Gastrocnemius medialis (tissue), 4 donors: Measurements from ENCODE around the gene COA1. TPM values are rescaled to one million over a fixed set of nuclear protein-coding genes. Genes with fewer than 3 reads are reported as not detected.
"Not testable (repeated sequence)": the region's sequence is repeated elsewhere in the genome, so short reads cannot be mapped to it uniquely, and the experiment has no call there.

ENCODE experiments used
- ATAC-seq, 2 donors: fragments of 150-250 bp; one replicate each; pipeline ENCODE4 v1.9.1; 2016
- DNase-seq, 2 donors: peaks; one replicate each; pipeline ENCODE4 v3.0.0-alpha.2; 2019
- H3K27ac ChIP-seq, 4 donors: fragments of 200-600 bp; sonication (generic); 1 replicate in 1 of 4; 2 replicates in 3 of 4; pipeline ENCODE4 v1.5.1; 2016 to 2018; ENCODE audit warnings: mild to moderate bottlenecking in 2 of 4, moderate library complexity in 1 of 4
- H3K27me3 ChIP-seq, 3 donors: fragments of 200-600 bp; sonication (generic) in 2 of 3; 1 replicate in 1 of 3; 2 replicates in 2 of 3; pipeline versions ENCODE4 v1.5.1 to v1.6.0; 2016 to 2019; ENCODE audit warnings: mild to moderate bottlenecking in 1 of 3, moderate library complexity in 1 of 3
- H3K36me3 ChIP-seq, 2 donors: fragments of 200-600 bp; sonication (generic) in 1 of 2; one replicate each; pipeline ENCODE4 v1.5.1; 2017 to 2018
- H3K4me1 ChIP-seq, 2 donors: fragments of 200-600 bp; sonication (generic) in 1 of 2; one replicate each; pipeline ENCODE4 v1.5.1; 2016 to 2017; ENCODE audit warnings: mild to moderate bottlenecking in 2 of 2
- H3K4me3 ChIP-seq, 4 donors: fragments of 200-600 bp; sonication (generic) in 3 of 4; 1 replicate in 1 of 4; 2 replicates in 3 of 4; pipeline ENCODE4 v1.5.1; 2016 to 2019; ENCODE audit warnings: mild to moderate bottlenecking in 2 of 4
- H3K9me3 ChIP-seq, 3 donors: fragments of 200-600 bp; sonication (generic) in 2 of 3; 1 replicate in 1 of 3; 2 replicates in 2 of 3; pipeline ENCODE4 v1.5.1; 2016 to 2019
- POLR2A ChIP-seq, 2 donors: fragments of 450-650 bp; IDR thresholded peaks; one replicate each; pipeline ENCODE4 v1.6.1; 2017; ENCODE audit warnings: antibody characterized with exemption in 2 of 2, mild to moderate bottlenecking in 2 of 2, moderate library complexity in 2 of 2
- in situ Hi-C, 4 donors: fragments of 200-750 bp; cut with MboI; loops; one replicate each; pipeline versions ENCODE4 v1.15.0 to v1.8.0; 2017; ENCODE audit warnings: low sequenced_read_pairs in 4 of 4
- intact Hi-C: fragments of 100-400 bp; cut with DNase I; formaldehyde crosslinking; loops from one replicate; pipeline ENCODE4 v1.15.1; 2023; ENCODE audit warnings: low total_unique reads
- total RNA-seq, 4 donors: library from RNA; depleted of rRNA; stranded (reverse); fragments of >200 nt; gene quantifications; one replicate each; pipeline versions ENCODE4 v1.1.0 to v1.2.3, GENCODE V29; 2016
- TF ChIP-seq, protein P1 (sequence below), 5 experiments: fragments of 450-650 bp in 3 of 5; fragments of 200-600 bp in 2 of 5; sonication (generic) in 2 of 5; IDR thresholded peaks in 4 of 5; conservative IDR thresholded peaks in 1 of 5; 1 replicate in 4 of 5; 2 replicates in 1 of 5; pipeline ENCODE4 v1.5.1; 2016 to 2019; ENCODE audit warnings: antibody characterized with exemption in 5 of 5, mild to moderate bottlenecking in 3 of 5, moderate library complexity in 3 of 5

COA1 gene
- total RNA-seq, 4 donors from 2014 or later = 34.9 to 55.2 (median 49.3) TPM

- in situ Hi-C loops = no loop called here
- no peaks in the 10 kb centered on the region for H3K27me3 ChIP-seq
- H3K9me3 ChIP-seq = no peaks in the 10 kb centered on the region
- no peak for ATAC-seq
- TF ChIP-seq, protein P1, sequence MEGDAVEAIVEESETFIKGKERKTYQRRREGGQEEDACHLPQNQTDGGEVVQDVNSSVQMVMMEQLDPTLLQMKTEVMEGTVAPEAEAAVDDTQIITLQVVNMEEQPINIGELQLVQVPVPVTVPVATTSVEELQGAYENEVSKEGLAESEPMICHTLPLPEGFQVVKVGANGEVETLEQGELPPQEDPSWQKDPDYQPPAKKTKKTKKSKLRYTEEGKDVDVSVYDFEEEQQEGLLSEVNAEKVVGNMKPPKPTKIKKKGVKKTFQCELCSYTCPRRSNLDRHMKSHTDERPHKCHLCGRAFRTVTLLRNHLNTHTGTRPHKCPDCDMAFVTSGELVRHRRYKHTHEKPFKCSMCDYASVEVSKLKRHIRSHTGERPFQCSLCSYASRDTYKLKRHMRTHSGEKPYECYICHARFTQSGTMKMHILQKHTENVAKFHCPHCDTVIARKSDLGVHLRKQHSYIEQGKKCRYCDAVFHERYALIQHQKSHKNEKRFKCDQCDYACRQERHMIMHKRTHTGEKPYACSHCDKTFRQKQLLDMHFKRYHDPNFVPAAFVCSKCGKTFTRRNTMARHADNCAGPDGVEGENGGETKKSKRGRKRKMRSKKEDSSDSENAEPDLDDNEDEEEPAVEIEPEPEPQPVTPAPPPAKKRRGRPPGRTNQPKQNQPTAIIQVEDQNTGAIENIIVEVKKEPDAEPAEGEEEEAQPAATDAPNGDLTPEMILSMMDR (IDR thresholded peaks at IDR 0.05 in 4 of 5, conservative IDR thresholded peaks at IDR 0.05 in 1 of 5) = no peak
- TF ChIP-seq POLR2A (IDR thresholded peaks at IDR 0.05) = no peak
- H3K36me3 ChIP-seq = peaks cover 0 to 57% of the 10 kb centered on the region in 2 donors
- intact Hi-C loops = no loop called here
- DNase-seq = no peak
- no peak overlapping the region for H3K4me3 ChIP-seq
- H3K27ac ChIP-seq = no peak overlapping the region
- no peaks in the 10 kb centered on the region for H3K4me1 ChIP-seq
Measured at GRCh38 chr7:43628431-43628830, 100.9 kb downstream of the COA1 start.

GRCh38 chr7:43627798-43628197, 101.5 kb downstream of the COA1 start:
- H3K9me3 ChIP-seq, H3K4me3 ChIP-seq, H3K4me1 ChIP-seq, in situ Hi-C loops, ATAC-seq, intact Hi-C loops, H3K27me3 ChIP-seq, DNase-seq, H3K27ac ChIP-seq: not testable (repeated sequence)
- peaks cover 0 to 51% of the 10 kb centered on the region in 2 donors for H3K36me3 ChIP-seq

DNA sequence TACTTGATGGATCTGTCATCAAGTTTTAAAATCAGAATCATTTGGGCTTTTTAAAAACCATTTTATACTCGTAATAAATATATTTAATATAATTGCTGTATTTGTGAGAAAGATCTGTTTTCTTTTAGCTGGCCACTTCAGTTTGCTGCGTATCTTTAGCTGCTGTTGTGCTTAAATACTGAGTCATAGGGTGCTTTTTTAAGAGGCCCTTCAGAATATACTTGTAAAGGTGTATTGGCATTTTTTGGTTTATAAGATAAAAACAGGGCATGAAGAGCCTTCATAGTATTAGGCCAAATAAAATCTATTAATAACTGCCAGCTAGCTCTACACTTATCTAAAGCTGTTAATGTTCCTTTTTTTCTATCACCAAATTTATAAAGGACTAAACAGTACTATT, 102.6 kb downstream of the COA1 start:
- intact Hi-C loops = no loop called here
- no peak overlapping the region for H3K27ac ChIP-seq
- peaks cover 0 to 41% of the 10 kb centered on the region in 2 donors for H3K36me3 ChIP-seq

DNA sequence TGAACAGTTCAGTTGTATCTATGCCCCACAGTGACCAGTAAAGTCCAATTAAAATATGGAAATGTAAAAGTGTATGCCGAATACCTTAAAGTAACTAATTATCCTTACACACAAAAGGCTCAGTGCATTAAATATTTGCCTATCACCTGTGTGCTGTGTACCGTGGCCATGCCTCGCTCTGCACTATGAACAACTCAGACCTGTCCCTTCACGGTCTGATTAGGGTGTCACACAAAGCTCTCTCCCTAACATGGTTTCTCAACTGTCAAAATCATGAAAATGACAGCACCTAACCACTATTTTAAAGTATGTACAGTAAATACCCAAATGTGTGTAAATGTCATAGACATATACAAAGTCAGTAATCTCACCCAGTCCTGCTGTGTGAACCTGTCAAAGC, 103.3 kb downstream of the COA1 start:
- Histone ChIP-seq H3K27me3 (no peaks in the 10 kb centered on the region), H3K9me3 (no peaks in the 10 kb centered on the region), H3K4me3 (no peak overlapping the region), H3K4me1 (no peaks in the 10 kb centered on the region), H3K36me3 (peaks cover 0 to 39% of the 10 kb centered on the region in 2 donors), H3K27ac (no peak overlapping the region)
- no peak for ATAC-seq
- in situ Hi-C loops = no loop called here
- DNase-seq = no peak
- TF ChIP-seq POLR2A (IDR thresholded peaks at IDR 0.05) = no peak
- TF ChIP-seq, protein P1 (IDR thresholded peaks at IDR 0.05 in 4 of 5, conservative IDR thresholded peaks at IDR 0.05 in 1 of 5) = no peak
- intact Hi-C loops = no loop called here

More for the DNA sequence above, 102.6 kb downstream of the COA1 start:
- no peaks in the 10 kb centered on the region for H3K27me3 ChIP-seq
- H3K4me1 ChIP-seq = no peaks in the 10 kb centered on the region
- in situ Hi-C loops = no loop called here
- H3K4me3 ChIP-seq = no peak overlapping the region
- ATAC-seq = no peak
- DNase-seq = no peak
- no peaks in the 10 kb centered on the region for H3K9me3 ChIP-seq
- TF ChIP-seq, protein P1 (IDR thresholded peaks at IDR 0.05 in 4 of 5, conservative IDR thresholded peaks at IDR 0.05 in 1 of 5) = no peak
- TF ChIP-seq POLR2A (IDR thresholded peaks at IDR 0.05) = no peak

GRCh38 chr7:43625453-43625852, 103.9 kb downstream of the COA1 start:
- no peaks in the 10 kb centered on the region for H3K4me1 ChIP-seq
- in situ Hi-C loops = no loop called here

More at GRCh38 chr7:43625453-43625852, 103.9 kb downstream of the COA1 start:
- intact Hi-C loops = no loop called here
- Histone ChIP-seq H3K27me3 (no peaks in the 10 kb centered on the region), H3K27ac (no peak overlapping the region), H3K36me3 (peaks cover 0 to 35% of the 10 kb centered on the region in 2 donors), H3K9me3 (no peaks in the 10 kb centered on the region), H3K4me3 (no peak overlapping the region)
- DNase-seq (no peak), ATAC-seq (no peak)
- TF ChIP-seq POLR2A (IDR thresholded peaks at IDR 0.05) = no peak
- TF ChIP-seq, protein P1 (IDR thresholded peaks at IDR 0.05 in 4 of 5, conservative IDR thresholded peaks at IDR 0.05 in 1 of 5) = no peak
